Neural cell (in vitro differentiated cells): Measurements from ENCODE around the gene ERBB2. TPM values are rescaled to one million over a fixed set of nuclear protein-coding genes. Genes with fewer than 3 reads are reported as not detected.

Source experiments
- H2AFZ ChIP-seq: fragments of 200-600, 300-800 bp; sonication (generic), shearing (Covaris generic); 2 replicates; pipeline ENCODE4 v1.6.0; 2014; ENCODE audit warnings: low read depth, mild to moderate bottlenecking, antibody characterized with exemption, low read length, moderate library complexity
- H3F3A ChIP-seq: fragments of 200-600 bp; shearing (Covaris generic); 2 replicates; pipeline ENCODE4 v1.6.1; 2016; ENCODE audit warnings: mild to moderate bottlenecking, moderate library complexity, mixed read lengths, antibody characterized with exemption, low read length; ENCODE audit not compliant: insufficient read depth, poor library complexity, severe bottlenecking
- H3K27ac ChIP-seq: fragments of 200-600, 300-800 bp; sonication (generic), shearing (Covaris generic); 2 replicates; pipeline ENCODE4 v1.5.1; 2014; ENCODE audit warnings: mild to moderate bottlenecking, low read length, moderate library complexity
- H3K27me3 ChIP-seq: fragments of 300-800, 200-600 bp; sonication (generic), shearing (Covaris generic); 2 replicates; pipeline ENCODE4 v1.6.0; 2014; ENCODE audit warnings: mild to moderate bottlenecking, low read depth, low read length, moderate library complexity; ENCODE audit not compliant: insufficient read depth
- H3K36me3 ChIP-seq: fragments of 300-800, 200-600 bp; sonication (generic), shearing (Covaris generic); 2 replicates; pipeline ENCODE4 v1.5.1; 2014; ENCODE audit warnings: mild to moderate bottlenecking, antibody characterized with exemption, low read length, moderate library complexity; ENCODE audit not compliant: insufficient read depth
- H3K4me2 ChIP-seq: fragments of 300-800, 200-600 bp; sonication (generic), shearing (Covaris generic); 2 replicates; pipeline ENCODE4 v1.6.0; 2014; ENCODE audit warnings: mild to moderate bottlenecking, low read length
- H3K4me3 ChIP-seq: fragments of 300-800, 200-600 bp; sonication (generic), shearing (Covaris generic); 2 replicates; pipeline ENCODE4 v1.5.1; 2014; ENCODE audit warnings: mild to moderate bottlenecking, low read length, moderate library complexity
- H3K79me2 ChIP-seq: fragments of 200-600 bp; shearing (Covaris generic); replicated peaks from 2 replicates; pipeline ENCODE4 v1.6.0; 2014; ENCODE audit warnings: mild to moderate bottlenecking, low read length, moderate library complexity; ENCODE audit not compliant: insufficient read depth
- H3K9ac ChIP-seq: fragments of 300-800, 200-600 bp; sonication (generic), shearing (Covaris generic); 2 replicates; pipeline ENCODE4 v1.6.1; 2016; ENCODE audit warnings: mild to moderate bottlenecking, low read length, mixed read lengths
- H3K9me2 ChIP-seq: fragments of 200-600 bp; shearing (Covaris generic); 2 replicates; pipeline ENCODE4 v1.6.1; 2016; ENCODE audit warnings: mild to moderate bottlenecking, low read length, mixed read lengths; ENCODE audit not compliant: insufficient read depth
- H3K9me3 ChIP-seq: fragments of 200-600, 300-800 bp; sonication (generic), shearing (Covaris generic); 2 replicates; pipeline ENCODE4 v1.6.1; 2016; ENCODE audit warnings: mild to moderate bottlenecking, mixed run types, low read length, moderate library complexity, mixed read lengths
- H4K20me1 ChIP-seq: fragments of 200-600 bp; shearing (Covaris generic); 2 replicates; pipeline ENCODE4 v1.6.1; 2016; ENCODE audit warnings: mild to moderate bottlenecking, mixed run types; ENCODE audit not compliant: insufficient read depth
- EP300 ChIP-seq: fragments of 450-650 bp; conservative IDR thresholded peaks from 2 replicates; pipeline ENCODE4 v1.6.1; 2014; ENCODE audit warnings: antibody characterized with exemption, mild to moderate bottlenecking, moderate library complexity; ENCODE audit not compliant: poor library complexity, severe bottlenecking
- EZH2 ChIP-seq: fragments of 200-600, 300-800 bp; shearing (Covaris generic), sonication (generic); IDR thresholded peaks from 2 replicates; pipeline ENCODE4 v1.6.1; 2014; ENCODE audit warnings: antibody characterized with exemption, low read length, borderline replicate concordance, mild to moderate bottlenecking; ENCODE audit not compliant: insufficient read depth, poor library complexity, severe bottlenecking
- MXI1 ChIP-seq: fragments of 450-650 bp; conservative IDR thresholded peaks from 2 replicates; pipeline ENCODE4 v1.6.1; 2014; ENCODE audit warnings: antibody characterized with exemption, mild to moderate bottlenecking; ENCODE audit not compliant: poor library complexity, severe bottlenecking
- POLR2AphosphoS5 ChIP-seq: IDR thresholded peaks from 2 replicates; pipeline ENCODE4 v1.6.1; 2012
- RAD21 ChIP-seq: fragments of 450-650 bp; conservative IDR thresholded peaks from 2 replicates; pipeline ENCODE4 v1.6.1; 2014; ENCODE audit warnings: antibody characterized with exemption, mild to moderate bottlenecking, moderate library complexity
- SMC3 ChIP-seq: fragments of 450-650 bp; conservative IDR thresholded peaks from 2 replicates; pipeline ENCODE4 v1.6.1; 2014; ENCODE audit warnings: antibody characterized with exemption, mild to moderate bottlenecking, moderate library complexity; ENCODE audit not compliant: poor library complexity
- TAF1 ChIP-seq: IDR thresholded peaks from 2 replicates; pipeline ENCODE4 v1.6.1; 2012; ENCODE audit warnings: low read depth
- polyA plus RNA-seq: library from polyadenylated mRNA; depleted of rRNA; stranded (reverse); fragments of >200 nt; gene quantifications from 2 replicates; pipeline ENCODE4 v1.2.3, GENCODE V29; 2014
- TF ChIP-seq, protein P1 (sequence below): fragments of 450-650 bp; IDR thresholded peaks from 2 replicates; pipeline ENCODE4 v1.5.1; 2014; ENCODE audit warnings: antibody characterized with exemption, mild to moderate bottlenecking, moderate library complexity; ENCODE audit not compliant: poor library complexity, severe bottlenecking
- TF ChIP-seq, protein P2 (sequence below): IDR thresholded peaks from 2 replicates; pipeline ENCODE4 v1.6.1; 2012; ENCODE audit warnings: borderline replicate concordance

ERBB2 gene
- polyA plus RNA-seq, 1 donor from 2014 or later, result 16.0 TPM

DNA sequence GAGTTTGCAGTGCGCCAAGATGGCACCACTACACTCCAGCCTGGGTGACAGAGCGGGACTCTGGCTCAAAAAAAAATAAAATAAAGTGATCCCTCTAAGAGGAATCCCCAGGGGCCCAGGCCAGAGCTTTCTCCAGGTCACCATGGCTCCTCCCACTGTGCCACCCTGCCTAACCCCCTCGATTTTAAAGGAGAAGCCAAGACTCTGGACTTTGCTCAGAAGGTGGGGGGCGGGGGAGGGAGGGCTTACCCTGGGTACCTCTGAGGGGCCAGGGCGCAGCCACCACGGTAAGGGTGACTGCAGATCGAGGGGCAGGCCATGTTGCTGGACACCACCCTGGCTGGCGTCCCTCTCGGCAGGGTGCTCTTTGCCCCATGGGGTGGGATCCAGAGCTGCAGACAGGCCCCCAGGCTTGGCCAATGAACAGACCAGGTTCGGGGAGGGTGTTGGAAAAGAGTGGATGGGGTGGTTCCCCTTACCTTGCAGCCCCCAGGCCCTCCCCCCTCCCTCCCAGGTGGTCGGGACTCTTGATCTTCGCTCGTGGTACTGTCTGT, 37.4 kb downstream of the ERBB2 start:
- Histone ChIP-seq H3K9me3 (no peaks in the 10 kb centered on the region), H4K20me1 (no peaks in the 10 kb centered on the region), H2AFZ (no peak overlapping the region), H3K27me3 (peaks cover 55% of the 10 kb centered on the region), H3K9me2 (no peaks in the 10 kb centered on the region), H3K36me3 (no peaks in the 10 kb centered on the region), H3K27ac (no peak overlapping the region), H3K4me2 (no peak overlapping the region), H3K4me3 (no peak overlapping the region), H3F3A (no peaks in the 10 kb centered on the region), H3K9ac (no peak overlapping the region), H3K79me2 (no peaks in the 10 kb centered on the region)
- TF ChIP-seq, protein P1, sequence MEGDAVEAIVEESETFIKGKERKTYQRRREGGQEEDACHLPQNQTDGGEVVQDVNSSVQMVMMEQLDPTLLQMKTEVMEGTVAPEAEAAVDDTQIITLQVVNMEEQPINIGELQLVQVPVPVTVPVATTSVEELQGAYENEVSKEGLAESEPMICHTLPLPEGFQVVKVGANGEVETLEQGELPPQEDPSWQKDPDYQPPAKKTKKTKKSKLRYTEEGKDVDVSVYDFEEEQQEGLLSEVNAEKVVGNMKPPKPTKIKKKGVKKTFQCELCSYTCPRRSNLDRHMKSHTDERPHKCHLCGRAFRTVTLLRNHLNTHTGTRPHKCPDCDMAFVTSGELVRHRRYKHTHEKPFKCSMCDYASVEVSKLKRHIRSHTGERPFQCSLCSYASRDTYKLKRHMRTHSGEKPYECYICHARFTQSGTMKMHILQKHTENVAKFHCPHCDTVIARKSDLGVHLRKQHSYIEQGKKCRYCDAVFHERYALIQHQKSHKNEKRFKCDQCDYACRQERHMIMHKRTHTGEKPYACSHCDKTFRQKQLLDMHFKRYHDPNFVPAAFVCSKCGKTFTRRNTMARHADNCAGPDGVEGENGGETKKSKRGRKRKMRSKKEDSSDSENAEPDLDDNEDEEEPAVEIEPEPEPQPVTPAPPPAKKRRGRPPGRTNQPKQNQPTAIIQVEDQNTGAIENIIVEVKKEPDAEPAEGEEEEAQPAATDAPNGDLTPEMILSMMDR, result no peak
- TF ChIP-seq, protein P2, sequence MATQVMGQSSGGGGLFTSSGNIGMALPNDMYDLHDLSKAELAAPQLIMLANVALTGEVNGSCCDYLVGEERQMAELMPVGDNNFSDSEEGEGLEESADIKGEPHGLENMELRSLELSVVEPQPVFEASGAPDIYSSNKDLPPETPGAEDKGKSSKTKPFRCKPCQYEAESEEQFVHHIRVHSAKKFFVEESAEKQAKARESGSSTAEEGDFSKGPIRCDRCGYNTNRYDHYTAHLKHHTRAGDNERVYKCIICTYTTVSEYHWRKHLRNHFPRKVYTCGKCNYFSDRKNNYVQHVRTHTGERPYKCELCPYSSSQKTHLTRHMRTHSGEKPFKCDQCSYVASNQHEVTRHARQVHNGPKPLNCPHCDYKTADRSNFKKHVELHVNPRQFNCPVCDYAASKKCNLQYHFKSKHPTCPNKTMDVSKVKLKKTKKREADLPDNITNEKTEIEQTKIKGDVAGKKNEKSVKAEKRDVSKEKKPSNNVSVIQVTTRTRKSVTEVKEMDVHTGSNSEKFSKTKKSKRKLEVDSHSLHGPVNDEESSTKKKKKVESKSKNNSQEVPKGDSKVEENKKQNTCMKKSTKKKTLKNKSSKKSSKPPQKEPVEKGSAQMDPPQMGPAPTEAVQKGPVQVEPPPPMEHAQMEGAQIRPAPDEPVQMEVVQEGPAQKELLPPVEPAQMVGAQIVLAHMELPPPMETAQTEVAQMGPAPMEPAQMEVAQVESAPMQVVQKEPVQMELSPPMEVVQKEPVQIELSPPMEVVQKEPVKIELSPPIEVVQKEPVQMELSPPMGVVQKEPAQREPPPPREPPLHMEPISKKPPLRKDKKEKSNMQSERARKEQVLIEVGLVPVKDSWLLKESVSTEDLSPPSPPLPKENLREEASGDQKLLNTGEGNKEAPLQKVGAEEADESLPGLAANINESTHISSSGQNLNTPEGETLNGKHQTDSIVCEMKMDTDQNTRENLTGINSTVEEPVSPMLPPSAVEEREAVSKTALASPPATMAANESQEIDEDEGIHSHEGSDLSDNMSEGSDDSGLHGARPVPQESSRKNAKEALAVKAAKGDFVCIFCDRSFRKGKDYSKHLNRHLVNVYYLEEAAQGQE, result no peak
- TF ChIP-seq EP300 (no peak), TAF1 (no peak), SMC3 (no peak), RAD21 (no peak), POLR2AphosphoS5 (no peak), MXI1 (no peak), EZH2 (no peak)

DNA sequence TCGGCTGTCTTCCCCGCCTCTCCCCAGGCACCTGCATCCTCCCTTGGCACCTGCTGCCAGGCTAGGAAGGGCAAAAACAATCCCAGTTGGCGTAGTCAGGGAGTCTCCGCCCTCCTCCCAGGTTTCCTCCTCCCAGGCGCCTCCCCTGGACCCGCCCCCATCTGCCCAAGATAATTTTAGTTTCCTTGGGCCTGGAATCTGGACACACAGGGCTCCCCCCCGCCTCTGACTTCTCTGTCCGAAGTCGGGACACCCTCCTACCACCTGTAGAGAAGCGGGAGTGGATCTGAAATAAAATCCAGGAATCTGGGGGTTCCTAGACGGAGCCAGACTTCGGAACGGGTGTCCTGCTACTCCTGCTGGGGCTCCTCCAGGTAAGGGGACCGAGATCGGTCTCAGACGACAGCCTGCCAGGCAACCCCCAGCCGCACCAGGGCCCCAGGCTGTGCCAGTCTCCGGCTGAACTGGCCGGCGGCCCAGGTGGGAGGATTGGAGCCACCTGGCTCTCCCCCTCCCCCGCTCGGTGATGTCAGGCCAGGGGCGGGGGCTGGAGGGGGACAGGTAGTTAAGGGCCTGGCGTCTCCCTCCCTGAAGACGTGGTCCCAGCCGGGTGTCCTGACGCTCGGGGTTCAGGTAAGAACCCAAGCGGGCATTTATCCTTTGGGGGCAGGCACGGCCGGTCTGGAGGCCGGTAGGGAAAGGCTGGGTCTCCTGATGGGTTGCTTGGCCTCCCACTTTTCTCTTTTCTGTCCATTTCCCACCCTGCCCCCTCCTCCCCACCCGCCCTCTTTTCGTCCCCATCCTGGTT, 38.1 kb downstream of the ERBB2 start, which contains the start of gene GRB7:
TSS of gene GRB7 (plus strand) at position 179 of the 808 bp plus-strand sequence. CDS start 4,364 bp downstream, outside the sequence.
- H3K27ac ChIP-seq, result no peak within 1 kb of the TSS
- H3F3A ChIP-seq, result no peaks in the 10 kb centered on the region
- H3K4me3 ChIP-seq, result no peak within 1 kb of the TSS
- no peaks in the 10 kb centered on the region for H4K20me1 ChIP-seq
- H3K79me2 ChIP-seq, result no peaks in the 10 kb centered on the region
- H3K36me3 ChIP-seq, result no peaks in the 10 kb centered on the region
- H3K9me2 ChIP-seq, result no peaks in the 10 kb centered on the region
- H3K9me3 ChIP-seq, result no peaks in the 10 kb centered on the region
- no peak within 1 kb of the TSS for H3K4me2 ChIP-seq
- no peak within 1 kb of the TSS for H2AFZ ChIP-seq
- no peak within 1 kb of the TSS for H3K9ac ChIP-seq
- peaks cover 55% of the 10 kb centered on the region for H3K27me3 ChIP-seq
- TF ChIP-seq TAF1, result no peak
- no peak for TF ChIP-seq EZH2
- TF ChIP-seq, protein P1, result no peak
- TF ChIP-seq MXI1, result no peak
